ENCODE data around the gene DENND2A.

- TF ChIP-seq CTCF (IDR thresholded peaks at IDR 0.05; ENCODE audit: low read depth, low read length, poor library complexity, severe bottlenecking) (no peak), EZH2phosphoT487 (IDR thresholded peaks at IDR 0.05; ENCODE audit: borderline replicate concordance, low read length) (no peak)
Measured at GRCh38 chr7:140485500-140486265, 154.9 kb downstream of the DENND2A start.

Measured in DOHH2 (cell line).